Endothelial cell of umbilical vein (primary cell): ENCODE measurements around the gene KCNJ15. TPM values are rescaled to one million over a fixed set of nuclear protein-coding genes. Genes with fewer than 3 reads are reported as not detected.

Experiments used
- BruUV-seq: library from RNA; stranded (reverse); fragments of 400-500 nt; replicated peaks from 2 replicates; lab custom pipeline; 2021; lab: Mats Ljungman, UMichigan
- CTCF ChIA-PET: fragments of 300-600, 350-600 bp; sonication (Branson Sonifier 250); formaldehyde crosslinking; loops from one replicate; lab custom pipeline; 2021; ENCODE audit warnings: antibody characterized with exemption, inconsistent platforms; lab: Charles Lee
- POLR2A ChIA-PET: fragments of 300-600, 350-600 bp; sonication (Branson Sonifier 250); formaldehyde crosslinking; loops from one replicate; lab custom pipeline; 2021; ENCODE audit warnings: antibody characterized with exemption, inconsistent platforms; lab: Charles Lee
- DNase-seq: peaks from one replicate; pipeline ENCODE4 v3.0.0-alpha.2; 2011; ENCODE audit warnings: low read depth, low spot score
- FAIRE-seq: peaks from 2 replicates; lab custom pipeline; 2011; peaks lifted over from hg19 to GRCh38; lab: Jason Lieb, UNC
- H2AFZ ChIP-seq: 2 replicates; pipeline ENCODE4 v1.6.0; 2012; ENCODE audit warnings: low read depth, low read length, control low read depth, inconsistent platforms
- H3K27ac ChIP-seq: 2 replicates; pipeline ENCODE4 v1.5.1; 2011; ENCODE audit warnings: low read depth, mild to moderate bottlenecking, control low read depth, low read length, moderate library complexity; ENCODE audit not compliant: insufficient read depth
- H3K27me3 ChIP-seq, 2 experiments: 2 replicates each; pipeline versions ENCODE4 v1.6.0 to v1.6.1; 2011; ENCODE audit warnings: low read length in 2 of 2, mixed read lengths in 1 of 2; ENCODE audit not compliant: control insufficient read depth in 2 of 2, insufficient read depth in 2 of 2
- H3K36me3 ChIP-seq, 2 experiments: 2 replicates in 1 of 2; 3 replicates in 1 of 2; pipeline ENCODE4 v1.5.1; 2011; ENCODE audit warnings: low read length in 2 of 2, mild to moderate bottlenecking in 1 of 2, moderate library complexity in 1 of 2; ENCODE audit not compliant: control insufficient read depth in 2 of 2, insufficient read depth in 2 of 2; ENCODE audit errors: extremely low read depth in 1 of 2
- H3K4me1 ChIP-seq: 3 replicates; pipeline ENCODE4 v1.5.1; 2011; ENCODE audit warnings: mild to moderate bottlenecking, low read length; ENCODE audit not compliant: control insufficient read depth, insufficient read depth; ENCODE audit errors: extremely low read depth
- H3K4me2 ChIP-seq: 2 replicates; pipeline ENCODE4 v1.6.1; 2011; ENCODE audit warnings: low read length, control low read depth, mixed read lengths; ENCODE audit not compliant: insufficient read depth
- H3K4me3 ChIP-seq, 3 experiments: fragments of 200-600 bp in 1 of 3; sonication (generic), shearing (Covaris generic) in 1 of 3; replicated peaks in 1 of 3; 2 replicates each; pipeline ENCODE4 v1.5.1; 2011 to 2016; ENCODE audit warnings: control low read depth in 3 of 3, low read length in 3 of 3, mild to moderate bottlenecking in 2 of 3, inconsistent platforms in 1 of 3, low read depth in 1 of 3, moderate library complexity in 1 of 3; ENCODE audit not compliant: insufficient read depth in 1 of 3
- H3K79me2 ChIP-seq: 2 replicates; pipeline ENCODE4 v1.6.0; 2012; ENCODE audit warnings: low read length, inconsistent platforms; ENCODE audit not compliant: control insufficient read depth, insufficient read depth
- H3K9ac ChIP-seq: replicated peaks from 2 replicates; pipeline ENCODE3; 2011; ENCODE audit warnings: low read length, control low read depth; ENCODE audit not compliant: insufficient read depth; ENCODE audit errors: extremely low read depth
- H3K9me1 ChIP-seq: replicated peaks from 3 replicates; pipeline ENCODE4 v1.6.0; 2011; ENCODE audit warnings: mild to moderate bottlenecking, low read length; ENCODE audit not compliant: control insufficient read depth, insufficient read depth; ENCODE audit errors: extremely low read depth
- H3K9me3 ChIP-seq: replicated peaks from 2 replicates; pipeline ENCODE4 v1.5.1; 2012; ENCODE audit warnings: low read length, inconsistent platforms; ENCODE audit not compliant: control insufficient read depth, insufficient read depth
- H4K20me1 ChIP-seq: replicated peaks from 2 replicates; pipeline ENCODE3; 2011; ENCODE audit warnings: mild to moderate bottlenecking, low read length; ENCODE audit not compliant: control insufficient read depth, insufficient read depth; ENCODE audit errors: extremely low read depth
- CTCF ChIP-seq, 2 donors: IDR thresholded peaks; 1 replicate in 1 of 2; 2 replicates in 1 of 2; pipeline ENCODE4 v1.5.1; 2011; ENCODE audit warnings: low read length in 2 of 2, mild to moderate bottlenecking in 2 of 2, moderate library complexity in 2 of 2, control low read depth in 1 of 2, inconsistent platforms in 1 of 2, low read depth in 1 of 2; ENCODE audit not compliant: insufficient read depth in 1 of 2; ENCODE audit errors: extremely low read depth in 1 of 2
- EZH2 ChIP-seq: IDR thresholded peaks from 2 replicates; pipeline ENCODE4 v1.6.1; 2012; ENCODE audit warnings: borderline replicate concordance, low read depth, mild to moderate bottlenecking, moderate library complexity, low read length, inconsistent platforms; ENCODE audit not compliant: severe bottlenecking
- FOS ChIP-seq: IDR thresholded peaks from 2 replicates; pipeline ENCODE4 v1.6.1; 2011; ENCODE audit warnings: mild to moderate bottlenecking, low read length, moderate library complexity, borderline replicate concordance; ENCODE audit not compliant: insufficient read depth
- GATA2 ChIP-seq: IDR thresholded peaks from 2 replicates; pipeline ENCODE4 v1.7.0; 2011; ENCODE audit warnings: low read depth, mild to moderate bottlenecking, moderate library complexity, mixed read lengths, low read length; ENCODE audit not compliant: insufficient read length, insufficient read depth
- JUN ChIP-seq: IDR thresholded peaks from 2 replicates; pipeline ENCODE4 v1.6.1; 2011; ENCODE audit warnings: borderline replicate concordance, low read depth; ENCODE audit not compliant: insufficient read length, insufficient read depth
- MAX ChIP-seq: IDR thresholded peaks from 2 replicates; pipeline ENCODE4 v1.6.1; 2011; ENCODE audit not compliant: insufficient read depth, insufficient read length
- MYC ChIP-seq: IDR thresholded peaks from one replicate; pipeline ENCODE4 v1.6.1; 2011; ENCODE audit warnings: mild to moderate bottlenecking, low read depth, low read length
- POLR2A ChIP-seq: IDR thresholded peaks from 2 replicates; pipeline ENCODE4 v1.6.1; 2012; ENCODE audit warnings: low read depth, mild to moderate bottlenecking, control low read depth, low read length
- POLR2AphosphoS5 ChIP-seq: IDR thresholded peaks from 2 replicates; pipeline ENCODE4 v1.6.1; 2012; ENCODE audit warnings: low read depth, mild to moderate bottlenecking, control low read depth, low read length, moderate library complexity; ENCODE audit not compliant: insufficient read depth
- dilution Hi-C: fragments of 300-500 bp; cut with MboI; formaldehyde crosslinking; loops from one replicate; pipeline ENCODE4 v1.15.0; 2019; ENCODE audit warnings: low sequenced_read_pairs; ENCODE audit not compliant: extremely low pct_ligation_motif_present
- intact Hi-C: fragments of 100-400 bp; cut with micrococcal nuclease; formaldehyde crosslinking; loops from one replicate; pipeline ENCODE4 v1.10.0; 2022
- polyA plus RNA-seq, 4 experiments: library from polyadenylated mRNA; depleted of rRNA in 3 of 4; stranded (reverse) in 3 of 4; unstranded in 1 of 4; fragments of >200 nt; gene quantifications; 2 replicates each; pipeline versions ENCODE4 v1.2.1 to v1.2.3, GENCODE V29; 2011 to 2012; ENCODE audit warnings: missing spikeins in 1 of 4
- total RNA-seq: library from RNA; stranded (reverse); gene quantifications from 2 replicates; pipeline ENCODE4 v1.2.3, GENCODE V29; 2021

Gene KCNJ15
- total and polyA plus RNA-seq, 2 donors (not counting 3 experiments of a cell fraction or from before 2014, with no cell fraction given), result 1.4 to 1.5 TPM

DNA sequence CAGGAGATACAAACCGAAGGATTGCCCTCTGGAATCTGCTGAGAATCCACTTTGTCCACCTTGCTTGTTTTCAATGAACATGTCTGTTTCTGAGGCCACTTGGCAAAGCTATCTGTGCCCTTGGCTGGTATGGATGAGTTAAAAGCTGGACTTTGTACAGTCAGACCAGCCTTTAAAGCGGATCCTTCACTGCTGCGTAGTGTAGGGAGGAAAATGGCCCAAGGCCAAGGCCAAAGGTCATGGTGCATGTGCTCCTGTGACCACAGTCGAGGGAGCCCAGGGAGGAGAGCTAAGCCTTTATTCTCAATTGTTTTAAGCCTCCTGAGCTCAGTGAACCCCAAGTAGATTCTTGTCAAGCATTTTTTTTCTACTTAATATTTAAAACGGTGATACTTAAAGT lies 37.0 kb downstream of the KCNJ15 start:
- no peak overlapping the region for H3K4me2 ChIP-seq
- no peaks in the 10 kb centered on the region for H3K79me2 ChIP-seq
- H3K36me3 ChIP-seq, result no peaks in the 10 kb centered on the region
- no TSS peak for BruUV-seq
- dilution Hi-C loops (no loop called here), intact Hi-C loops (no loop called here)
- TF ChIP-seq JUN (no peak), POLR2A (no peak), FOS (no peak), POLR2AphosphoS5 (no peak), GATA2 (no peak), EZH2 (no peak), MYC (no peak)
- no peaks in the 10 kb centered on the region for H4K20me1 ChIP-seq
- H3K27me3 ChIP-seq, result no peaks in the 10 kb centered on the region
- no peaks in the 10 kb centered on the region for H3K9me3 ChIP-seq
- H3K4me1 ChIP-seq, result peaks cover 23% of the 10 kb centered on the region
- DNase-seq (no peak), FAIRE-seq (no peak)
- no peaks in the 10 kb centered on the region for H3K9me1 ChIP-seq
- no peak overlapping the region for H2AFZ ChIP-seq
- H3K9ac ChIP-seq, result no peak overlapping the region
- H3K27ac ChIP-seq, result no peak overlapping the region
- no peak overlapping the region for H3K4me3 ChIP-seq
- CTCF ChIA-PET, result interaction anchor here (0.8 to 1.4 kb wide), 4 partner anchors 10 to 123 kb away, joined by 3 to 5 read pairs (median 4); no protein-coding TSS in a partner anchor
- POLR2A ChIA-PET, result interaction anchor here (0.6 kb wide), 1 partner anchor 150 kb away, joined by 3 read pairs; no protein-coding TSS in a partner anchor

GRCh38 chr21:38294609-38295008 lies 37.8 kb downstream of the KCNJ15 start:
- FAIRE-seq, result no peak
- no peak for TF ChIP-seq POLR2AphosphoS5
- TF ChIP-seq CTCF (IDR thresholded peaks at IDR 0.05; ENCODE audit: extremely low read depth in 1 of 2, insufficient read depth in 1 of 2, low read depth in 1 of 2, low read length in 2 of 2), result no peak
- no peak for TF ChIP-seq MAX
- no peak for TF ChIP-seq MYC
- TF ChIP-seq EZH2, result no peak
- no peak for TF ChIP-seq POLR2A
- no peak for TF ChIP-seq FOS
- no peak for TF ChIP-seq GATA2
- TF ChIP-seq JUN, result no peak
- no peak overlapping the region for H3K9ac ChIP-seq
- peaks cover 23% of the 10 kb centered on the region for H3K4me1 ChIP-seq
- H3K9me3 ChIP-seq, result no peaks in the 10 kb centered on the region
- no peaks in the 10 kb centered on the region for H3K9me1 ChIP-seq
- H4K20me1 ChIP-seq, result no peaks in the 10 kb centered on the region
- intact Hi-C loops (no loop called here), dilution Hi-C loops (no loop called here)
- no peaks in the 10 kb centered on the region for H3K79me2 ChIP-seq
- no peak overlapping the region for H3K27ac ChIP-seq
- CTCF ChIA-PET, result interaction anchor here (0.8 to 1.0 kb wide), 3 partner anchors 11 to 124 kb away, joined by 3 to 4 read pairs (median 4); no protein-coding TSS in a partner anchor
- H3K4me3 ChIP-seq, result no peak overlapping the region
- POLR2A ChIA-PET, result interaction anchor here (0.6 kb wide), 1 partner anchor 150 kb away, joined by 3 read pairs; no protein-coding TSS in a partner anchor
- BruUV-seq, result no TSS peak
- no peaks in the 10 kb centered on the region for H3K36me3 ChIP-seq
- H3K4me2 ChIP-seq, result no peak overlapping the region
- no peak for DNase-seq
- no peaks in the 10 kb centered on the region for H3K27me3 ChIP-seq
- no peak overlapping the region for H2AFZ ChIP-seq
